Measurements from ENCODE around the gene COL4A1.

DNA sequence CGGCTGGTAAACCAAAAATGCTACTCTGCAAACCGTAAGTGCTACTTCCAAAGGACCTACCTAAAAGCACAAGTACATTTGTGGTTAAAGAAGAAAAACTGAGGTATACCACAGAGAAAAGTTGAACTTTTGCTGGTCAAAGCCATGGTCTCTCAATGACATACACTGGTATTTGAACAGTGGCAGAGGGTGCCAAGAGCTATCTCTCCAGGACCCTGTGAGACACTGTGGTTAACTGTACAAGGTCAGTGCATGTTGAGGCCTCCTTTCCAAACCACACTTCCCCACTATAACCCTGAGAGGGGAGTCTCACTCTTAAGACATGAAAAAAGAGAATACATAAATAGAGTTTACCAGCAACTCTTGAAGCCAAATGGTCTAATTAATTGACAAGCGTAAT, 49.5 kb downstream of the COL4A1 start:
- TF ChIP-seq CTCF (IDR thresholded peaks at IDR 0.05) (no peak), EZH2 (IDR thresholded peaks at IDR 0.05) (no peak), EZH2phosphoT487 (IDR thresholded peaks at IDR 0.05) (no peak)

All from neural progenitor cell (in vitro differentiated cells).